Stimulated activated CD4-positive, alpha-beta T cell treated with anti-CD3 and anti-CD28 coated beads, Interleukin-12 subunit alpha, Interleukin-12 subunit beta, amount 100 ng/mL, for 24 hours (primary cell): ENCODE data around the gene ACD.
"Not testable (repeated sequence)": the region's sequence is repeated elsewhere in the genome, so short reads cannot be mapped to it uniquely, and the experiment has no call there.

ENCODE experiments used
- DNase-seq, 2 experiments: peaks; one replicate each; pipeline ENCODE4 v3.0.0-alpha.2; 2020; ENCODE audit warnings: low read depth in 2 of 2

The ACD gene

DNA sequence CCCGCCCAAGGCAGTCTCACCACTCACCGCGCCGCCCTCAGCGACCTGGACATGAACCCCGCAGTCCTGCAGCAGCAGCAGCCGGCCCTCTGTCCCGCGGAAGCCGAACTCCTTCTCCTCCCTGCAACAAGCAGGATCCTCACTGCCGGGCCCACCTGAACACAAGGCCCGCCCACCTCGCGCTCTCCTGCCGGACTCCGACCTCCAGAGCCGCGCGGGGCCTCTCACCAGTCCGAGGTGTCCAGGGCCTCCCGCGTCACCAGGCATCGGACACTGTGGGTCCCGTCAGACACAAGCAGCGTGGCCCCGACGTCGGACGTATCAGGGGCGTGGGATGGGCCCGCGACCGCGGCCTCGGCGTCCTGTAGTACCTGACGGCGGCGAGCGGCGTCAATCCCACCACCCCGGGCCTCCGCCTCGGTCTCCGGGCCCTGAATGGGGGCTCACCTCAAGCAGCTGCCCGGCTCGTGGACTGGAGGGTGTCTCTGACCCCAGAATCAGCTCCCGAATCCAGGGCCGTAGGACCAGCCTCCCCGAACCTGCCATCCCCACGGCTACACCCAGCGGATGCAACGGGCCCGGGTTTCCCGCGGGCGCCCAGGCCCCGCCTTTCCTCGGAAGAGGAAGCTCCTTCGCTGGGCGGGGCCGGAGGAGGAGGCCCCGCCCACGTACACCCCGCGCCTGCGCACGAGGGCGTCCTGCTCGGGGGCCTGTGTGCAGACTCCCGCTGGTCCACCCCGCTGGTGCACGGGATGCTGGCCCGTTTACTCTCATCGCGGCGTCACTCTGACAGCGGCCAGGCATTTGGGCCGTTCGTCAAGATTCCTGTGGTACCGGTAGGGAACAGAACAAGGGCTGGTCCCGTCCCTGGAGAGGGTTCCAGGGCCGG is at the start of gene ACD:
Gene ACD, minus strand, starts transcription at position 586 of the 889 bp plus-strand sequence. Its CDS starts 40 bp downstream, at position 546.
- peak; percentile 83 to 89 for DNase-seq

DNA sequence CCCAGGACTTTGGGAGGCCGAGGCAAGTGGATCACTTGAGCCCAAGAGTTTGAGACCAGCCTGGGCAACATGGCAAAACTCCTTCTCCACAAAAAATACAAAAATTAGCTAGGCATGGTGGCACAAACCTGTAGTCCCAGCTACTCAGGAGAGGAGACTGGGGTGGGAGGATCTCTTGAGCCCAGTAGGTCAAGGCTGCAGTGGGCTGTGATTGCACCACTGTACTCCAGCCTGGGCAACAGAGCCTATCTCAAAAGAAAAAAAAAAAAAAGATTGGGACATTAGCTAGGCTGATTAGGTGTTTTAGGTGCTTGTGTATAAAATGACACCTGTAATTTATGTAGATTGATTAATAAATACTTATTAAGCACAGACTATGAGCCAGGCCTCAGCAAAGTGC is 49.0 kb upstream of the ACD start:
- no peak for DNase-seq

DNA sequence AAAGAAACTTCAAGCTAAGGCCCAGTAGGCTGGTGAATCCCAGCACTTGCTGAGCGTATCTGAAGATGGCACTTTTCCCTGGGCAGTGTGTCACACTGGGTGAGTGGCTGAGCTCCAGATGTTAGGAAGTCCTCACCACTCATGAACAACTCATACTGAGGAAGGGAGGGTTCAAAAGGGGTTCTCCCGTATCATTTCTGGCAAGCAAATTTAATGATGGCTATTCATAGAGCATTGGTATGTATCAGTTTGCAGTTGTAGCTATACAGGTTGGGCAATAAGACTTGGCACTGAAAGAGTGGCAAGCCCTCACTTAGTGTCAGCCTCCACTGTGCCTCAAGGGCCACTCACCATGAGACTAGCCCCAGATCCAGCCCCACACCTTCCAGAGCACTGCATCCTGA is 48.3 kb upstream of the ACD start:
- DNase-seq: no peak

DNA sequence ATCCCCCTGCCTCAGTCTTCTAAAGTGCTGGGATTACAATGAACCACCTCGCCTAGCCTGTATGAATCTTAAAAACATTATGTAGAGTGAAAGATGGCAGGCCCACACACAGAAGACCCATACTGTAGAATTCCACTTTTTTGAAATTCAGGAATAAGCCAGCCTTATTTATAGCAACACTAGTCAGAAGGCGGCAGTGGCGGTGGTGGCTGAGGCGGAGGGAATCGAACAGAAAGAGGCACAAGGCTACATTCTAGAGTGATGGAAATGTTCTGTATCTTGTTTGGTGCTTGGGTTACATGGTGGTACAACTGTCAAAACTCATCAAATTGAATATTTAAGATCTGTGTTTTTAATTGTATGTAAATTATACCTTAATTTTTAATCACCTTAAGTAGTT is 47.7 kb upstream of the ACD start:
- no peak for DNase-seq

DNA sequence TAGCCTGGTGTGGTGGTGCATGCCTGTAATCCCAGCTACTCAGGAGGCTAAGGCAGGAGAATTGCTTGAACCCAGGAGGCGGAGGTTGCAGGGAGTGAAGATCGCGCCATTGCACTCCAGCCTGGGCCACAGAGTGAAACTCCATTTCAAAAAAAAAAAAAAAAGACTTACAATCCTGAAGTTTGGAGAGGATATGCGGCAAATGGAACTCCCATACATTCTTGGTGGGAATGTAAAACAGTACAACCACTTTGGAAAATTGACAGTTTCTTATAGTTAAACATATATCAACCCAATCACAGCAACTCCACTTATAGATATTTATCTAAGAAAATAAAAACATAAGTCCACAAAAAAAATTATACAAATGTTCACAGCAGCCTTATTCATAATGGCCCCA is 47.1 kb upstream of the ACD start:
- no peak for DNase-seq

DNA sequence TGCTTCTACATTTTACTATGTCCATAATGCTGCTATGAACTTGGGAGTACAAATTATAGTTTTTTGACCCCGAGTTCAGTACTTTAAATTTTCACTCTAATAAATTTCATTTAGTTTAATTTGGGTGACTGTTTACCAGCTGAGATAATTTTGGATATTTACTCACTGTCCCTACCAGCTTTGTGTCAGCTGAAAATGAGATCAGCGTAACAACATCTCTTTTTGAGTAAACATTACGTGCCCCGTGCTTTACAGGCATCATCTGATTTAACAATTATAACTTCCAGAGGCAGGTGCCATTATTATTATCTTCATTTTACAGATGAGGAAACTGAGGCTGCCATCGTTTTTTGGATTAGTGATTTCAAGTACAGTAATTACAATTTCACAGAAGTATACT is 44.0 kb upstream of the ACD start:
- DNase-seq: no peak

DNA sequence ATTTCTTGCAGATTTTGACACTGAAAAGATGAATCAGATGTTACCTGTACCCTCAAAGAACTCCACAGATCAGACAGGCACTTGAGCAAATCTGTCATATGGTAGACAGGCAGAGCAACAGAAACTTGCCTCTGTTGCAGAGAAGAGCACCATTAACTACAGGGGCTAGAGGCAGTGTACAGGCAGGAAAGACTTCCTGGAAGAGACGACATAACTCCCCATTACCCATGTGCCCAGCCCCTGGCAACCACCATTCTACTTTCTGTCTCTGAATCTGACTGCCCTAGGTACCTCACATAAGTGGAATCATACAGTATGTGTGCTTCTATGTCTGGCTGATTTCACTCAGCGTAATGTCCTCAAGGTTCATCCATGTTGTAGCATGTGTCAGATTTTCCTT is 43.6 kb upstream of the ACD start:
- no peak for DNase-seq

DNA sequence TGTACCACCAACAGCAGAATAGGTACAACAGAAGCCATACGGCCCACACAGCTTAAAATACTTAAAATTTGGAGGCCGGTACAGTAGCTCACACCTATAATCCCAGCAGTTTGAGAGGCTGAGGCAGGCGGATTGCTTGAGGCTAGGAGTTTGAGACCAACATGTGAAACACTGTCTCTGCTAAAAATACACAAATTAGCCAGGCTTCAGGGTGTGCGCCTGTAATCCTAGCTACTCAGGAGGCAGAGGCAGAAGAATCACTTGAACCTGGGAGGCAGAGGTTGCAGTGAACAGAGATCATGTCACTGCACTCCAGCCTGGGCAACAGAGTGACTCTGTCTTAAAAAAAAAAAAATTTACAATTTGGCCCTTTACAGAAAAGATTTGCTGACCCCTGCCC is 42.1 kb upstream of the ACD start:
- DNase-seq: no peak

DNA sequence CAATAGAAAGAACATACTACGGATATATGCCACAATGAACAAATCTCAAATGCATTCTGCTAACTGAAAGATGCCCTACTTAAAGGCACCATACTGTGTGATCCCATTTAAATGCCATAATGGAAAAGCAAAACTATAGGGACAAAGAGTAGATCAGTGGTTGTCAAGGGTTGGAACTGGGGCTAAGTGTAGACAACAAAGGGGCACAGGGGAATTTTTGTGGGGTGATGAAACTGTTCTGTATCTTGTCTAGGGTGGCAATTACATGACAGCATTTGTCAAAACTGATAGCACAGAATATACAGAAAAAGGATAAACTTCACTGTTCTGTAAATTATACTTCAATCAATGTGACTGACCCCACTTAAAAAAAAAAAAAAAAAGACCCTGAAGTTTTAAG is 41.4 kb upstream of the ACD start:
- DNase-seq: no peak

DNA sequence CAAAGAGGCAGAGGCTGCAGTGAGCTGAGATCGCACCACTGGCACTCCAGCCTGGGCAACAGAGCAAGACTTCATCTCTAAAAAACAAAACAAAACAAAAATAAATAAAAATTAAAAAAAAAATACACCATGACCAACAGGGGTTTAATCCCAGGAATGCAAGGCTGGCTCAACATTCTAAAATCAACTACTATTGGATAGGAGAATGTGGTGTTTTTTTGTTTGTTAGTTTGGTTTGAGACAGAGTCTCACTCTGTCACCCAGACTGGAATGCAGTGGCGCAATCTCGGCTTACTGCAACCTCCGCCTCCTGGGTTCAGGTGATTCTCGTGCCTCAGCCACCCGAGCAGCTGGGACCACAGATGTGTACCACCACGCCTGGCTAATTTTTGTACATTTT is 39.2 kb upstream of the ACD start:
- DNase-seq: no peak

DNA sequence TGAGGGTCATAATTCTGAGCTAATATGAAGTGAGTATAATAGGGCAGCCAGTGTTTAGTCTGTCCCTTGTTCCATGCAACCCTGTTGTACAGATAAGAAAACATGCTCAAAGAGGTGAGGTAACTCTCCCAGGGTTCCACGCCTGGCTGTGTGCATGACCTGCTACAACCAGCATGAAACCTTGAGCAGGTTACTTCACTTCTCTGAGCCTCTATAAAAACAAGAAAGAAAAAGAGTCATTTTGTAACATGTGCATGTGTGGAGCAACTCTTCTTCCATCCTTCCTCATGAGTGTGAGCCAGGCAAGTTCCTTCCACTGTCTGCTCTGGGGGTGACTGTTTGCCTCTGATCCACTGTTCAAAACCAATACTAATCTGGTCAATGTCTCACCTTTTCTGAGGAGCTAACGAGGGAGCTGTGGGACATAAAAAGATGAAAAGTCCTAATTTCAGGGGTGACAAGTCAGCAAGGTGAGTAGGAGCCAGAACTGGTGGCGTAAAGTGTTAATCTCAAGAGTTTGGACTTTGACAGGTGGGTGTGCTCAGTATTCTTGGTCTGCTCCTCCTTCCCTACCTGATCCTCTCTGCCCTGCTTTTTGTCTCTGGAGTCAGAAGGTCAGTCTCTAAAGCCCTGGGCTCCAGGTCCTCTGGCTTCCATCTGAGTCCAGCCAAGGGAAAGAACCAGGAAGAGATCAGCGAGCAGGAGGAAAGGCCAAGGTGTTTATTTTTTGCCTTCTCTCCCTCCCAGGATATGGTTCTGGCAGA is 37.5 kb upstream of the ACD start:
- no peak for DNase-seq

DNA sequence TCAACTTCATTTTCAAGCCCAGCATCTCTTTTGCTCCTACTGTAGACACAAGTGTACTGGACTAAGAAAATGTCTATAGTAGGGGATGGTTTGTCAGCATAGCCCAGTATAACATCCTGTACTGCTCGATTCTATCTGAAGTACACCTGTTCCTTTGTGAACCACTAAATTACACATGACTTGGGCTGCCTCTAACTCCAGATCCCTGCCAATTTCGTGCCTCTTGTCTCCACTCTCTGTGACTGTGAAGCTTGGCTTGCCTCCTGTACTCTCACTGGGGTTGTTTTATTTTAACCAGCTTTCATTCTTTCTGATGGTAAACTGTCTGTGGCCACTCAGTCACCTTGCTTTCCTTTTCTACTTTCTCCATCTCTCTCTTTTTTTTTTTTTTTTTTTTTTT is 34.6 kb upstream of the ACD start:
- no peak for DNase-seq

DNA sequence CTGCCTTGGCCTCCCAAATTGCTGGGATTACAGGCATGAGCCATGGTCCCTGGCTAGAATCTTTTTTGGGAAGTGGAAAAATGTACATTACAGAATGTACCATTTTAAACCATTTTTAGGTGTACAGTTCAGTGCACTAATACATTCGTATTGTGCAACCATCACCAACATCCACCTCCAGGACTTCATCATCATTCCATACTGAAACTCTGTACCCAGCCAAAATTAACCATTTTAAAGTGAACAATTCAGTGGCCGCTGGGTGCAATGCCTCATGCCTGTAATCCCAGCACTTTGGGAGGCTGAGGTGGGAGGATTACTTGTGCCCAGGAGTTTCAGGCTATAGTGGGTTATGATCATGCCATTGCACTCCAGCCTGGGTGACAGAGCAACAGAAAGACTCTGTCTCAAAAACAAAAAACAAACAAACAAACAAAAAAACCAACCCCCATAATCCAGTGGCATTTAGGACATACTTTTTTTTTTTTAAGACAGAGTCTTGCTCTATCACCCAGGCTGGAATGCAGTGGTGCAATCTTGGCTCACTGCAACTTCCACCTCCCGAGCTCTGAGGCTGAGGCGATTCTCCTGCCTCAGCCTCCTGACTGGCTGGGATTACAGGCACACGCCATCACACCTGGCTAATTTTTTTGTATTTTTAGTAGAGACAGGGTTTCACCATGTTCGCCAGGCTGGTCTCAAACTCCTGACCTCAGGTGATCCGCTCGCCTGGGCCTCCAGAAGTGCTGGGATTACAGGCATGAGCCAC is 33.6 kb upstream of the ACD start:
- DNase-seq: not testable (repeated sequence)

DNA sequence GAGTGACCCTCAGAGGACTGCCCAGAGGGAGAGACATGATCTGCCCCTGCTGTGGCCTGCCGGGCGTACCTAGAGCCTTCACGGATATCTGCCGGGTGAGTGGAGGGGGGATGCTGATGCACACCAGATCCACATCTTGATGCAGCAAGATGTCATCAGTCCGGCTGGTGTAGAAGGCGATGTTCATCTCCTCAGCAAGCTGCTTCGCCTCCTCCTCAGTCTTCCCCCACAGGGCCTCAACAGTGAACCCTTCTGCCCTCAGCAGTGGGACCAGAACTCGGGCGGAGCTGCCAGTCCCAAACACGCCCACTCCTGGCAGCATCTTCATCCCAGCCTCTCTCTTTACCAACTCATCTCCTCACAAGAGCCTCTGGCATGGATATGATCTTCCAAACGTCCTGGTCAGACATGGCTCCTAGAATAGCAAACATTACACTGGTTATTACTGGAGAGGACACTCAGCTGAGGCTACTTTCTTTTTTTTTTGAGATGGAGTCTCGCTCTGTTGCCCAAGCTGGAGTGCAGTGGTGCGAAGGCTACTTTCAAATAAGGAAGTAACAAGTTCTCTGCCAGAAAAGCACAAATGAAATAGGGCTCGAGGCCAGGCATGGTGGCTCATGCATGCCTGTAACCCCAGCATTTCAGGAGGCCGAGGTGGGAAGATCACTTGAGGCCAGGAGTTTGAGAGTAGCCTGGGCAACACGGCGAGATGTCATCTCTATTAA is 25.5 kb upstream of the ACD start:
- DNase-seq: no peak

DNA sequence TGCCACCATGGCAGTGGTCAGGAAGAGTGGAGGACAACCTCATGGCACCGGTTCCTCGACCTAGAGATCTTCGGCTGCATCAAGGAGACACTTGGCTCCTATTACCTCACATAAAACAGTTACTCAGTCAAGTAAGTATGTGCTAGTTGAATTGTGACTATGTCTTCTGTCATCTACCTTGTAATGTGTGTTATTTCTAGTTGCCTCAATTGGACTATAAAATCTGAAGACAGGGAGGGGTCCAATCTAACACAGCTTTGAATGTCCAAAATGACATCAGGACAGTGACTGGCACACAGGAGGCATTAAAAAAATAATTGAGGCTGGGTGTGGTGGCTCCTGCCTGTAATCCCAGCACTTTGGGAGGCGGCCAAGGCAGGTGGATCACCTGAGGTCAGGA is 23.7 kb upstream of the ACD start:
- DNase-seq: no peak

DNA sequence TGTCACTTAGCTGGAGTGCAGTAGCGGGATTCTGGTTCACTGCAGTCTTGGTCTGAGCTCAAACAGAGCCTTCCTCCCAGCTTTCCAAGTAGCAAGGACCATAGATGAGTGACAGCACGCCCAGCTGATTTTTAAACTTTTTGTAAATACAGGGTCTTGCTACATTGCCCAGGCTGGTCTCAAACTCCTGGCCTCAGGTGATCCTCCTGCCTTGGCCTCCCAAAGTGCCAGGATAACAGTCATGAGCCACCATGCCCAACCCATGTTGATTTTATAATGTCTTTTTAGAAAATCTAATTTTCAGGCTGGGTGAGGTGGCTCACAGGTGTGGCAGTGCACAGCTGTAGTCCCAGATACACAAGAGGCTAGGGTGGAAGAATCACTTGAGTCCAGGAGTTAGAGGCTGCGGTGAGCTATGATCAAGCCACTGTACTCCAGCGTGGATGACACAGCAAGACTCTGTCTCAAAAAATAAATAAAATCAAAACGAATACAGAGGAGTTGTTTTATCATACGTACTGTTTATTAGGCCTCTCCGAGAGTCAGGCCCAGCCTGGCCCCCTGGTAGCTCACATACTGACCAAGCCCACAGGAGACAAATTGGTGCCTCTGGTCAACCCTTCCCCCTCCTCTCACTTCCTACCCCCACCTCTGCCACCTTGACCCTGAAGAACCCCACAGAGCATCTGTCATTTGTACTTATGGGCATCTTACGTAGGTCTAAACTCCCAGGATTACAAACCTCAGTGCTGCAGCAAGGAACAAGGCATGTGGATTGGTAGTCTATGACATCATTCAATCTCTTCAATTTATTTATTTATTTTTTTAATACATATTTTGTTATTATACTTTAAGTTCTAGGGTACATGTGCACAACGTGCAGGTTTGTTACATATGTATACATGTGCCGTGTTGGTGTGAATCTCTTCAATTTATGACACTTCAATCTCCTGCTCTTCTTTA is 20.2 kb upstream of the ACD start:
- DNase-seq: no peak

DNA sequence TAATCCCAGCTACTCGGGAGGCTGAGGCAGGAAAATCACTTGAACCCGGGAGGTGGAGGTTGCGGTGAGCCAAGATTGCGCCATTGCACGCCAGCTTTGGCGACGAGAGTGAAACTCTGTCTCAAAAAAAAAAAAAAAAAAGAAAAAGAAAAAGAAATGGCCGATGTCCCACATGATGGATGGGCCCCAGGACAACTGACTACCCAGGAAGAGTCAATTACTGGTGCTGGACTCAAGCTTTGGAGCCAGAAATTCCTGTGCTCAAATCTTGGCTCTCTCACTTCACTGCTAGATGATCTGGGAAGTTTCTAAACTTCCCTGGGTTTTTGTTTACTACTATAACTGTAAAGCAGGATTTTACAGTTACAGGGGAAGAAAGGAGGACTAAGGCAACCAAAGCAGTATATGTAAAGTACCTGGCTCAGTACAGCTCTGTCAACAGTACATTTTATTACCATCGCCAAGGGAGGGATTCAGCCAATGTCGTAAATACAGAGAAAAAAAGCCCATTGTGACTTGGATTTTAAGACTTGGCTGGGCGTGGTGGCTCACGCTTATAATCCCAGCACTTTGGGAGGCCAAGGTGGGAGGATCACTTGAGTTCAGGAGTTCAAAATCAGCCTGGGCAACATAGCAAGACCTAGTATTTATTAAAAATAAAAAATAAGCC is 18.4 kb upstream of the ACD start:
- DNase-seq: no peak

DNA sequence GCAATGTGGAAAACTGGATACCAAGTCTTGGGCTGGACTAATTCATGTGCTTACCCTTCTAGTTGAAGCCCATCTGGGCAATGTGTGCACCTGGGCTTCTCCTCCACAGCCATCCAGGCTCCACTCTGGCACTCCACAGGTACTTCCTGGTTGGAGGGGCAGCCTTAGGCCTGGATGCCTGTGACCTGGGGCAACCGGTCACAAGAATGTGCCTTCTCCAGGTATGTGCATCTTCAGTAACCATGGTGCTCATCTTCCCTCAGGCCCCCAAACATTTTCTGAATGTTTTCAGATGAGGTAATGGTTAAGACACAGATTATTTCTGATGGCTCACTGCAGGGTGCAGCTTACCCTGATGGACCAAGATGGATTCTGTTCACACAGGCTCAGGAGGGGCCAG is 17.7 kb upstream of the ACD start:
- DNase-seq: no peak

DNA sequence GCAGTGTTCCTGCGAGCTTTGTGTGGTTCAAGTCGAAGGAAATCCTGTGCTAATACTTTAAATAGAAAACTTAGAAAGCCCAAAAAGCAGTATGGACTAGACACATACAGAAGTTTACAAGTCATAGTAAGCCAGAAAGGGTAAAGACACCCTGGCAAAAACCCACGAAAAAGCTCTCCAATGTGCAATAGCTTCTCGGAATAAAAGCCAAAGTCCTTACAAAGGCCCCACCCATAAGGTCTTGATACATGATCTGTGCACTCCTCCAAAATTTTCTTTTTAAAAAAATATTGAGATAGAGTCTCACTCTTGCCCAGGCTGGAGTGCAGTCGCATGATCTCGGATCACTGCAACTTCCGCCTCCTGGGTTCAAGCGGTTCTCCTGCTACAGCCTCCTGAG is 16.9 kb upstream of the ACD start:
- no peak for DNase-seq

DNA sequence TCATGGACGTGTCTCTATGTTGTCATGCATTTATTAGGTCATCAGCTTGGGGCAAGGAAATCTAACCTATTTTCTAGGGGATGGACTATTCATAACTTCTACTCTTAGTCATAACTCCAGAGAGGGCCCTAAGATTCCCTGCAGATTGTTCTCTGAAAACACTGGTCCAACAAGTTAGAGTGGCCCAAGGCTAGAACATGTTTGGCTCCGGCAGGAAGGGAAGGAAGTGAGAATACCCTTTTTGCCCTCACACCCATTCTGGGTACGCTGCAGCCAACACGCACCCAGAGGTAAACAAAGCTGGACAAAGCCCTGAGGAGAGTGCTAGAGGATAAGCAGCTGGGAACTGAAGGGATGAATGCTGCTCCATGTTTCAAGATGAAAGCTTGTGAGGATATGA is 16.5 kb upstream of the ACD start:
- no peak for DNase-seq
